IgD-negative memory B cell (primary cell): Measurements from ENCODE around the gene RANBP10. TPM values are rescaled to one million over a fixed set of nuclear protein-coding genes. Genes with fewer than 3 reads are reported as not detected.
A peak's percentile ranks its signal among the peaks of the same experiment; 100 is the strongest.

Source experiments
- H3K27ac Mint-ChIP-seq, 3 donors: one replicate each; pipeline ENCODE4 v1.8.0; 2020 to 2022; ENCODE audit warnings: mild to moderate bottlenecking in 3 of 3, mixed read lengths in 3 of 3, moderate library complexity in 1 of 3
- H3K27me3 Mint-ChIP-seq: one replicate; pipeline ENCODE4 v1.8.0; 2021; ENCODE audit warnings: mixed read lengths
- H3K36me3 Mint-ChIP-seq: one replicate; pipeline ENCODE4 v1.8.0; 2020; ENCODE audit warnings: mild to moderate bottlenecking, mixed read lengths
- H3K4me1 Mint-ChIP-seq, 3 donors: one replicate each; pipeline ENCODE4 v1.8.0; 2020 to 2022; ENCODE audit warnings: mixed read lengths in 3 of 3, mild to moderate bottlenecking in 1 of 3
- H3K4me3 Mint-ChIP-seq, 4 donors: one replicate each; pipeline ENCODE4 v1.8.0; 2020 to 2022; ENCODE audit warnings: mild to moderate bottlenecking in 4 of 4, mixed read lengths in 4 of 4, moderate library complexity in 3 of 4
- H3K9me3 Mint-ChIP-seq, 3 donors: one replicate each; pipeline ENCODE4 v1.8.0; 2020 to 2021; ENCODE audit warnings: mixed read lengths in 3 of 3, mild to moderate bottlenecking in 1 of 3
- polyA plus RNA-seq: library from polyadenylated mRNA; unstranded; fragments of 300-500 nt; fragmentation: Illumina TruSeq; gene quantifications from one replicate; pipeline ENCODE4 v1.2.3, GENCODE V29; 2021

Gene RANBP10
- polyA plus RNA-seq, result 10.9 TPM

DNA sequence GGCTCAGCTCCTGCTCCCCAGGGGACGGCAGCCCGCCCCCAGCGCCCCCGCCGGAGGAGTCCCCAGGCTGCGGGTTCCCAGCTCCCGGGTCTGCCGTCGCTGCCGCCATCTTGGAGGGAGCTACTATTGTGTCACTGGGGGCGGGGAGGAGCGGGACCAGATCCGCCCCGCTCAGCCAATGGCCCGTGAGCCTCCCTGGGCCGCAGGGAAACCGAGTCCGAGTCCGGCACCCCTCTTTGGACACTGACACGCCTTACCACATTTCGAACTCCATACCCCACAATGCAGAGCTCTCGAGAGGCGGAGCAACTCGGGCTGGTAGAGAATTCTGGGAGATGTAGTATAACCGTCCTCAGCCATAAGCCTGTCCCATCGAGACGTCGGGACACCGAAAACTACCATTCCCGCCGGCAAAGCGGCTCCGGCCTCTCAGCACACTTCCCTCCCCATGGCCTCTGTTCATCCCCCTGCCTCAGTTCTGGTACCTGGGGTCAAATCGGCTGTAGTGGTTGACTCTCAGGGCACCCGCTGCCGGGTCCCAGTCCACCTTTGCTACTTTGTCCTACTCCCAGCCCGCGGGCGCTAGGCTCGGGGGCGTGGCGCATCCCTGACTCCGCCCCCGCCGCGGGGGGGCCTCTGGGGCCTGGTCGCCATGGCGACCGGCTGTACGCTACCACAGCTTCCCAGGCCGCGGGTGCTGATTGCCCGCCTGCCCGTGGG lies at the start of gene RANBP10, which contains the start of gene TSNAXIP1:
Gene RANBP10, minus strand, starts transcription at position 133 of the 720 bp plus-strand sequence. Its CDS starts 24 bp downstream, at position 109.
Gene TSNAXIP1, plus strand, starts transcription at position 462 of the 720 bp plus-strand sequence. CDS start 261 bp downstream, outside the sequence.
- Mint-ChIP-seq H3K36me3 (peaks cover 4% of the 10 kb centered on the region), H3K27me3 (no peaks in the 10 kb centered on the region), H3K4me3 (peak within 1 kb of the TSS; percentile 86 to 96 (median 93)), H3K9me3 (no peaks in the 10 kb centered on the region), H3K27ac (peak within 1 kb of the TSS; percentile 57 to 94 (median 82)), H3K4me1 (peaks cover 17 to 33% (median 18%) of the 10 kb centered on the region in 3 donors)

DNA sequence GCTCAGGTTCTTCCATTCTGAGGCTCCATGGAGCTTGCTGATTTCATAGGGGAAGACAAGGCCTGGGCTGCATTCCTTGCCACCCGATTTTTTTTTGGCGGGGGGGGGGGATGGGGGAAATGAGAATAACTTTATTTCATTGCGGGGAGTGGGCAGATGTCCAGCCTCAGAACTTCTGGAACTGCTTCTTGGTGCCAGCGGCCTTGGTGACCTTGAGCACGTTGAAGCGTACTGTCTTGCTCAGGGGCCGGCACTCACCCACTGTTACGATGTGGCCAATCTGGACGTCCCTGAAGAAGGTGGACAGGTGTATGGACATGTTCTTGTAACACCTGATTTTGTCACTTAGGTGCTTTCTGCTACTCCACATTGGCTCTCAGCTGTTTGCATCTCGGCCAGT lies 49.4 kb upstream of the RANBP10 start:
- Mint-ChIP-seq H3K9me3 (no peaks in the 10 kb centered on the region), H3K27me3 (no peaks in the 10 kb centered on the region), H3K4me3 (no peak overlapping the region), H3K36me3 (no peaks in the 10 kb centered on the region), H3K27ac (no peak overlapping the region), H3K4me1 (peaks cover 15 to 19% (median 18%) of the 10 kb centered on the region in 3 donors)

DNA sequence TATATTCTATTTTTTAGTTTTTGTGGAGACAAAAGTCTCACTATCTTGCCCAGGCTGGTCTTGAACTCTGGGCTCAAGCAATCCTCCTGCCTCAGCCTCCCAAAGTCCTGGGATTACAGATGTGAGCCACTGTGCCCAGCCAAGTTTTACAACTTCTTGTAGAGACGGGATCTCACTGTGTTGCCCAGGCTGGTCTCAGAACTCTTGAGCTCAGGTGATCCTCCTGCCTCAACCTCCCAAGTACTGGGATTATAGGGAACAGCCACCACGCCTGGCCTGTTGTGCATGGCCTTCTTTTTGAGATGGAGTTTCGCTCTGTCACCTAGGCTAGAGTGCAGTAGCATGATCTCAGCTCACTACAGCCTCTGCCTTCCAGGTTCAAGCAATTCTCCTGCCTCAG lies 47.3 kb upstream of the RANBP10 start:
- Mint-ChIP-seq H3K27ac (no peak overlapping the region), H3K27me3 (no peaks in the 10 kb centered on the region), H3K9me3 (no peaks in the 10 kb centered on the region), H3K4me3 (no peak overlapping the region), H3K36me3 (no peaks in the 10 kb centered on the region), H3K4me1 (peaks cover 19 to 22% (median 22%) of the 10 kb centered on the region in 3 donors)

DNA sequence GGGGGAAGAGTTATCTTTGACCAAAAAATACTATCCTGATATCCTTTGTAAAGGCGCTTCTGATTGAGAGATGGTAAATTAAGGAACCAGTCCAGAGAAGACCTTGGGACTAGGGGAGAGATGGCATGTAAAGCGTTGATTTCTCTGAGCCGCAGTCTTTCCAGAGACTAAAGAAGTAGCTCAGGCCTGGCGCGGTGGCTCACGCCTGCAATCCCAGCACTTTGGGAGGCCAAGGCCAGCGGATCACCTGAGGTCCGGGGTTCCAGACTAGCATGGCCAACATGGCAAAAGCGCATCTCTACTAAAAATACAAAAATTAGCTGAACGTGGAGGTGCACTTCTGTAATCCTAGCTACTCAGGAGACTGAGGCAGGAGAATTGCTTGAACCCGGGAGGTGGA lies 41.8 kb upstream of the RANBP10 start:
- Mint-ChIP-seq H3K4me1 (peaks cover 19 to 34% (median 24%) of the 10 kb centered on the region in 3 donors), H3K4me3 (peak overlapping the region; percentile 80 to 96 (median 94)), H3K9me3 (no peaks in the 10 kb centered on the region), H3K27me3 (no peaks in the 10 kb centered on the region), H3K36me3 (no peaks in the 10 kb centered on the region), H3K27ac (peak overlapping the region in 2 of 3 donors; percentile 39 to 89)

DNA sequence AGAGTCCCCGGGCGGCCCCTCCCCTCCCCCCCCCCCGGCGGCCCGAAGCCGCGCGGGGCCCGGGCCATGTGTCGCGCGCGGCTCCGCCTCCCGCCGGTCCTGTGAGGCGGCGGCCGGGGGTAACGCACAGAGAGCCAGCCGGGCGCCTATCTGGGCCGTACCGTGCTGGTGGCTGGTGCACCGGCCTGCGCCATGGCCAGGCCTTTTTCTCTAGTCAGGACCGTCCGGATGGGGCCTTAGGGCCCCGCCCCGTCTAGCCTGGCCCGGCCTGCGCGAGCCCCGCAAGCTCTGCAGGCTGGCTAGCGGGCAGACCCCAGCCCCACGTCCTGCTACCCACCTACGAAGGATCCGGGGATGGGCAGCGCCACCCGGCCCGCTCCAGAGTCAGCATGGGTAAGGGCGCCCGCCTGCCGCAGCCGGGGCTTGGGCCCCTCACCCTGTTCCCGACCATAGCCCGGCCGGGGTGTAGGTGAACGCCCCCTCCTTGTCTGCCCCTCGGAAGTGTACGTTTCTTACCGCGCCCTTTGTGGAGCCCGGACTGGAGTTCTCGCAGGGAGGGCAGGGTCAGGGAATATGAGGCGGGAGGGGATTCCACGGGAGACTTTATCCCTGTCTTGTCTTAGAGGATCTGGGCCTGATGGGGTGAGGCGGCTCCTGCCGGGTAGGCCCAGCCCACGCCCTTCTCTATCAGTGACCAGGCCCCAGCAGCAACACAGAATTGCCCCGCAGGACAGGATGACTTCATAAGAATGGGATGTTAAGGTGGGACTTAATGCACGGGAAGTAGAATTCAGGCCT lies 40.9 kb upstream of the RANBP10 start, which contains the start of gene CENPT:
Gene CENPT, minus strand, starts transcription at position 630 of the 798 bp plus-strand sequence. CDS start 13,834 bp downstream, outside the sequence.
- Mint-ChIP-seq H3K36me3 (no peaks in the 10 kb centered on the region), H3K4me3 (peak within 1 kb of the TSS; percentile 84 to 96 (median 94)), H3K9me3 (no peaks in the 10 kb centered on the region), H3K4me1 (peaks cover 25 to 35% (median 25%) of the 10 kb centered on the region in 3 donors), H3K27ac (peak within 1 kb of the TSS in 2 of 3 donors; percentile 78 to 89), H3K27me3 (no peaks in the 10 kb centered on the region)

DNA sequence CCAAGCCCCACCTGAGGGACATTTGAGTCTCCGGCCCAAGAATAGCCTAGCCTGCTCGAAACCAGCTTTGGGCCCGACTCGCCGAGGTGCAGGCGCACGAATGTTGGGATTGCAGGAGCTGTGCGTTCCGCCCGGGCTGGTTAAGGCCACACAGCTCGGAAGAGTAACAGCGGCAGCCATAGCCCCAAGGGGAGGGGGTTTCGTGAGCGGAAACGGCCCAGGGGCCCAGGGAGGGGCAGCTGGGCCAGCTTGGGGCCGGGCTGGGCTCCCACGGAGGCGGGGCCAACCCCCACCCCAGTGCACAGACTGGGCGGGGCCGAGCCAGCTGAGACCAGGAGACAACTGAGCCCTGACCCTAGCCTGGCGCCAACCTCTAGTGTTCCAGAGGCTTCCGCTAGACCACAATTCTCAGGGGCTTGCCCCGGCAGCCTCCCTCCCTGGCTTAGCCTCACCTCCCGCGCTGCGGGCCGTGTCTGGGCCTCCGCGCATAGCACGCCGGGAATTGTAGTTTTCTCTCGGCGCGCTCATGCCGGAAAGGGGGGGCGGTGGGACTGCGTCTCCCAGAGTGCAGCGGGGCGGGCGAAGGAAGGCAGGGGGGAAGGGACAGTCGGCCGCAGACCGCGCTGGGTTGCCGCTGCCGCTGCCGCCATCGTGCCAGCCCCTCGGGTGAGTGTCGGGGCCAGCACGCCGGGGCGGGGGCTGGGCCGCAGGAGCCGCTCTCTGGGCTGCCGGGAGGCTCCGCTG lies 40.1 kb upstream of the RANBP10 start, which contains the start of gene NUTF2:
Gene NUTF2, plus strand, starts transcription at position 614 of the 744 bp plus-strand sequence. CDS start 18,198 bp downstream, outside the sequence.
- no peaks in the 10 kb centered on the region for H3K36me3 Mint-ChIP-seq
- H3K4me1 Mint-ChIP-seq, result peaks cover 28 to 38% (median 30%) of the 10 kb centered on the region in 3 donors
- H3K27me3 Mint-ChIP-seq, result no peaks in the 10 kb centered on the region
- H3K27ac Mint-ChIP-seq, result peak within 1 kb of the TSS; percentile 83 to 90 (median 89)
- no peaks in the 10 kb centered on the region for H3K9me3 Mint-ChIP-seq
- H3K4me3 Mint-ChIP-seq, result peak within 1 kb of the TSS; percentile 84 to 96 (median 94)

DNA sequence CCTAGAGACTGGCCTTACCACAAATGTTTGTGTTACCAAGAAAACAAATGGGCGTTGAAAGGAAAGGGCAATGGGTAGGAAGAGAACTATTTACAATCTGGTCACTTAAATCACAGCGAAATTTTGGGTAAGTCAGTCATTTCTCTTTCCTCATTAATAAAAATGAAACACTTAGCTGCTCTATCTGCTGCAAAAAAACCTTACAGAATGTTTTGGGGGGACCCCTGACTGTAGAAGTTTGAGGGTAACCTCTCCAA lies 39.6 kb upstream of the RANBP10 start:
- Mint-ChIP-seq H3K9me3 (no peaks in the 10 kb centered on the region), H3K36me3 (no peaks in the 10 kb centered on the region), H3K27ac (peak overlapping the region; percentile 83 to 90 (median 89)), H3K27me3 (no peaks in the 10 kb centered on the region), H3K4me1 (peaks cover 30 to 40% (median 32%) of the 10 kb centered on the region in 3 donors), H3K4me3 (peak overlapping the region; percentile 84 to 96 (median 91))

DNA sequence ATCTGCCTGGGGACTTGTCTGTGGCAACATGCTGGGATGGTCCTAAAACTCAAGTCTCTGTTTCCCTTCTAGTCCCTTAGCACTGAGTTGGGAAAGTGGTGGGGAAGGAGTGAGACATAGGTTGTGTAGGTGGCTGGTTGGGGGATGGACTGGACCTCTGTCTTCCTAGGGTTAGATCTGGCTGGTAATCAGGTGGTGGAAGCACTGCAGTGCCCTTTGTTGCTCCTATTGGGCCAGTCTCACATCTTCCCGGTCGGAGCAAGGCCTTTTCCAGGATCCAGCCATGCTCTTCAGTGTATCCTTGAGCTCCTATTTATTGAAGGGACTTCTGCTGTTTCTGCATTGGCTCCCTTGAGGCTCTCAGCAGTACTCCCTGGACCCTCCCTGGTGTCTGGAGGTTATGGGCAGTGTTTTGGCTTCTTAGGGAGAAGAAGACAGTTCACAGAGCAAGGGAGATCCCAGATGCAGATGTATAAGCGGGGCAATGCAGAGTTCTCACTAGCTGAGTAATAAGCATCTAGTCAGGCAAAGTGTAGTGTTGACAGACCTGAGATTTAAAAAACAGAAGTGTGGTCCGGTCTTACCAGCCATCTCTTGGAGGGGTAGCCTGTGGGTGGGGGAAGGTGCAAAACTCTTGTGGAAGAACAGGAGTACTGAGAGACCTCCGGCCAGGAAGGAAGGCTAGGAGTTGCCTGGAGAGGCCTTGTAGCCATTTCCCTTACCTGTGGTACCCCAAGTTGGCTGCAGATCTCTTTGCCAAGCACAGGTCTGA lies 39.1 kb upstream of the RANBP10 start:
- Mint-ChIP-seq H3K36me3 (no peaks in the 10 kb centered on the region), H3K4me3 (peak overlapping the region; percentile 84 to 96 (median 91)), H3K4me1 (peaks cover 30 to 40% (median 32%) of the 10 kb centered on the region in 3 donors), H3K9me3 (no peaks in the 10 kb centered on the region), H3K27ac (peak overlapping the region; percentile 83 to 90 (median 89)), H3K27me3 (no peaks in the 10 kb centered on the region)

DNA sequence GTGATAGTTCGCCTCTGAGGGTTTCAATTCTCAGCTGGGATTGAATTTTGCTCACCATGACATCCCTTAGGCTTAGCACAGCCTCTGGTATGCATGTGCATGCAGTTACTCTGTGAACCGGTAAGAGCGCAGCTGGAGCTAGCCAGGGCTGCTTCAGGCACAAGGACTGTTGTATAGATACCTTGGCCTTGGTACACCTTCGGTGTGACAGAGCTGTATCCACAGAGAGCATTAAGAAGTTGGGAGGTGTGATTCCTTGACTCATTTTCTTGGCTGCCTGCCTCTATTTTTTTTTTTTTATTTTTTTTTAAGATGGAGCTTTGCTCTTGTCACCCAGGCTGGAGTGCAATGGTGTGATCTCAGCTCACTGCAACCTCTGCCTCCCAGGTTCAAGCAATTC lies 38.1 kb upstream of the RANBP10 start:
- H3K27ac Mint-ChIP-seq, result peak overlapping the region in 2 of 3 donors; percentile 50 to 54
- no peaks in the 10 kb centered on the region for H3K36me3 Mint-ChIP-seq
- no peaks in the 10 kb centered on the region for H3K27me3 Mint-ChIP-seq
- H3K9me3 Mint-ChIP-seq, result no peaks in the 10 kb centered on the region
- peak overlapping the region in 3 of 4 donors; percentile 34 to 96 (median 51) for H3K4me3 Mint-ChIP-seq
- H3K4me1 Mint-ChIP-seq, result peaks cover 27 to 41% (median 32%) of the 10 kb centered on the region in 3 donors

DNA sequence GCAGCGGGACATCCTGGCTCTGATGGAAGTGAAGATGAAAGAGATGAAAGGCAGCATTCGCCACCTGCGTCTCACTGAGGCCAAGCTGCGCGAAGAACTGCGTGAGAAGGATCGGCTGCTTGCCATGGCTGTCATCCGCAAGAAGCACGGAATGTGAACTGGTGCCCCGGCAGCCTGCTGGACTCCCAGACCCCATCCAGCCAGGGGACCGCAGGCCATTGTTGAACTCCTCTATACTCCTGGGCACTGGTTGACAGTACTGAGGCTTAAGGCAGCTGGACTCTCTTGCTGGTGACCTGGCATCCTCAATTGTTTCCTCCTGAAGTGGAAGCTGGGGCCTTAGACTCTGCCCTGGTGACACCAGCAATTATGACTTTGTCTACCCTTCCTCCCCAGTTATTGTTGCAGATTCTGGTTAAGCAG lies 37.0 kb upstream of the RANBP10 start:
- no peaks in the 10 kb centered on the region for H3K27me3 Mint-ChIP-seq
- no peaks in the 10 kb centered on the region for H3K36me3 Mint-ChIP-seq
- H3K4me1 Mint-ChIP-seq, result peaks cover 23 to 37% (median 32%) of the 10 kb centered on the region in 3 donors
- peak overlapping the region; percentile 92 to 96 (median 96) for H3K4me3 Mint-ChIP-seq
- peak overlapping the region; percentile 92 to 97 (median 95) for H3K27ac Mint-ChIP-seq
- H3K9me3 Mint-ChIP-seq, result no peaks in the 10 kb centered on the region

DNA sequence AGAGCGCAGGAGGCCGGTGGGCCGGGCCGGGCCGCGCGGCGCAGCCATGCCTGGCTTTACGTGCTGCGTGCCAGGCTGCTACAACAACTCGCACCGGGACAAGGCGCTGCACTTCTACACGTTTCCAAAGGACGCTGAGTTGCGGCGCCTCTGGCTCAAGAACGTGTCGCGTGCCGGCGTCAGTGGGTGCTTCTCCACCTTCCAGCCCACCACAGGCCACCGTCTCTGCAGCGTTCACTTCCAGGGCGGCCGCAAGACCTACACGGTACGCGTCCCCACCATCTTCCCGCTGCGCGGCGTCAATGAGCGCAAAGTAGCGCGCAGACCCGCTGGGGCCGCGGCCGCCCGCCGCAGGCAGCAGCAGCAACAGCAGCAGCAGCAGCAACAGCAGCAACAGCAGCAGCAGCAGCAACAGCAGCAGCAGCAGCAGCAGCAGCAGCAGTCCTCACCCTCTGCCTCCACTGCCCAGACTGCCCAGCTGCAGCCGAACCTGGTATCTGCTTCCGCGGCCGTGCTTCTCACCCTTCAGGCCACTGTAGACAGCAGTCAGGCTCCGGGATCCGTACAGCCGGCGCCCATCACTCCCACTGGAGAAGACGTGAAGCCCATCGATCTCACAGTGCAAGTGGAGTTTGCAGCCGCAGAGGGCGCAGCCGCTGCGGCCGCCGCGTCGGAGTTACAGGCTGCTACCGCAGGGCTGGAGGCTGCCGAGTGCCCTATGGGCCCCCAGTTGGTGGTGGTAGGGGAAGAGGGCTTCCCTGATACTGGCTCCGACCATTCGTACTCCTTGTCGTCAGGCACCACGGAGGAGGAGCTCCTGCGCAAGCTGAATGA lies 36.4 kb upstream of the RANBP10 start:
- peak overlapping the region; percentile 92 to 96 (median 96) for H3K4me3 Mint-ChIP-seq
- no peaks in the 10 kb centered on the region for H3K36me3 Mint-ChIP-seq
- H3K27me3 Mint-ChIP-seq, result no peaks in the 10 kb centered on the region
- peaks cover 23 to 34% (median 32%) of the 10 kb centered on the region in 3 donors for H3K4me1 Mint-ChIP-seq
- H3K27ac Mint-ChIP-seq, result peak overlapping the region; percentile 92 to 97 (median 95)
- H3K9me3 Mint-ChIP-seq, result no peaks in the 10 kb centered on the region

DNA sequence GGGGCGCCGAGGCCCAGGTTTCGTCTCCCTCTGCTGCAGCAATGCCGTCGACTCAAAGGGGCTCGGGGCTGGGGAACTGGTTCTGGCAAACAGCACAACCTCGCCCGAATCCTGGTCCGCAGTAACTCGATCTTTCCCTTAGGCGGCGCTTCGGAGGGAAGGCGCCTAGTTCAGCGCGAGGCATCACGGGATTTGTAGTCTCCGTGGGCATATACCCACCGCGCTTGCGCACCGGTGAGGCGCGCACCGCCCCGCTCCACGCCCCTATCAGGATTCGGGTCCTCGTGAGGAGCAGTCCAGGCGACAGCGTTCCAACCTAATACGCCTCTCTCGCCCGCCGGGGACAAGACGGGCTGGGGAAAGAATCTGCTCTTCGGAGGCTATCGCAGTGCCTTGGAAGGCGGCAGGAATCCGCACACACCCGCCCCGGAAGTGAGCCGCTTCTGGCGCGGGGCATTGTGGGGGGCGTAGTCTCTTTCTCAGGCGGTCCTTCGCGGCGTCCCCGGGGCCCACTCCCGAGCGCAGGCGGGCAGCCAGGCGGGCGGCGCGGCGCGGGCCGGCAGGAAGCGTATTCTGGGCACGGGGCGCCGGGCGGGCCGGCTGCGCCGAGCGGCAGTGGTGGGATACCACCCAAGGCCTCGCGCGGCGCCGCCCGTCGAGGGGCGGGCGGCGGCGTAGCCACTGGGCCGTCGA lies 35.6 kb upstream of the RANBP10 start, which contains the start of gene THAP11:
Gene THAP11, plus strand, starts transcription at position 505 of the 693 bp plus-strand sequence. CDS start 235 bp downstream, outside the sequence.
- H3K36me3 Mint-ChIP-seq, result no peaks in the 10 kb centered on the region
- H3K4me3 Mint-ChIP-seq, result peak within 1 kb of the TSS; percentile 94 to 99 (median 98)
- H3K4me1 Mint-ChIP-seq, result peaks cover 20 to 32% (median 31%) of the 10 kb centered on the region in 3 donors
- peak within 1 kb of the TSS; percentile 92 to 98 (median 97) for H3K27ac Mint-ChIP-seq
- H3K27me3 Mint-ChIP-seq, result no peaks in the 10 kb centered on the region
- no peaks in the 10 kb centered on the region for H3K9me3 Mint-ChIP-seq
